Skin epidermis (tissue), 12 donors: Measurements from ENCODE around the gene CLPSL1.
A peak's percentile ranks its signal among the peaks of the same experiment; 100 is the strongest.

ENCODE experiments used
- H3K27ac ChIP-seq, 21 experiments: fragments of 200-600 bp; sonication (generic) in 11 of 21; one replicate each; pipeline ENCODE4 v1.5.0; 2020; ENCODE audit warnings: mild to moderate bottlenecking in 3 of 21, inconsistent platforms in 2 of 21, moderate library complexity in 2 of 21
- H3K4me3 ChIP-seq, 7 experiments: fragments of 200-600 bp; sonication (generic) in 2 of 7; one replicate each; pipeline ENCODE4 v1.5.0; 2020; ENCODE audit warnings: inconsistent platforms in 2 of 7, mild to moderate bottlenecking in 2 of 7, moderate library complexity in 1 of 7

Gene CLPSL1

GRCh38 chr6:35755278-35755924, 25.4 kb upstream of the CLPSL1 start:
- Histone ChIP-seq H3K4me3 (no peak overlapping the region), H3K27ac (no peak overlapping the region)

DNA sequence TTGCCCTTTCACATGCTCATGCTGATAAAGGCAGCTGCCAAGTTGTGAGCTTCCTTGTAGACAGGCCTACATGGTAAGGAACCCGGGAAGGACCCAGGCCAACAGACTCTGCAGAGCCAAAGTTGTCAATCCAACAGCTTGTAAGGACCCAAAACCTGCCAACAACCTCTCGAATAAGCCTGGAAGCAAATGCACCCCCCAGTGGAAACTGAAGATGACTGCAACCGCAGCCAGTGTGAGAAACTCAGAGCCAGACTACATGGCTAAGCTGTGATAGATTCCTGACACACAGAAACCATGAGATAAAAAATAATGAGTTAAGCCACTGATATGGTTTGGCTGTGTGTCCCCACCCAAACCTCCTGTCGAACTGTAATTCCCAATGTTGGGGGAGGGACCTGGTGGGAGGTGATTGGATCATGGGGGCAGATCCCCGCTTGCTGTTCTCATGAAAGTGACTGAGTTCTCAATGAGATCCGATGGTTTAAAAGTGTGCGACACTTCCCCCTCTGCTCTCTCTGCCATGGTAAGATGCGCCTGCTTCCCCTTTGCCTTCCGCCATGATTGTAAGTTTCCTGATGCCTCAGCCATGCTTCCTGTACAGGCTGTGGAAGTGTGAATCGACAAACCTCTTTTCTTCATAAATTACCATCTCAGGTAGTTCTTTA, 23.2 kb upstream of the CLPSL1 start:
- no peak overlapping the region for H3K4me3 ChIP-seq
- no peak overlapping the region for H3K27ac ChIP-seq

GRCh38 chr6:35759426-35759825, 21.4 kb upstream of the CLPSL1 start:
- H3K4me3 ChIP-seq = no peak overlapping the region
- H3K27ac ChIP-seq = no peak overlapping the region

GRCh38 chr6:35765739-35766138, 15.1 kb upstream of the CLPSL1 start:
- Histone ChIP-seq H3K4me3 (no peak overlapping the region), H3K27ac (no peak overlapping the region)

- Histone ChIP-seq H3K27ac (no peak overlapping the region), H3K4me3 (no peak overlapping the region)
Measured at GRCh38 chr6:35769211-35769610, 11.6 kb upstream of the CLPSL1 start.

GRCh38 chr6:35771343-35771627, 9.5 kb upstream of the CLPSL1 start:
- Histone ChIP-seq H3K27ac (no peak overlapping the region), H3K4me3 (no peak overlapping the region)

DNA sequence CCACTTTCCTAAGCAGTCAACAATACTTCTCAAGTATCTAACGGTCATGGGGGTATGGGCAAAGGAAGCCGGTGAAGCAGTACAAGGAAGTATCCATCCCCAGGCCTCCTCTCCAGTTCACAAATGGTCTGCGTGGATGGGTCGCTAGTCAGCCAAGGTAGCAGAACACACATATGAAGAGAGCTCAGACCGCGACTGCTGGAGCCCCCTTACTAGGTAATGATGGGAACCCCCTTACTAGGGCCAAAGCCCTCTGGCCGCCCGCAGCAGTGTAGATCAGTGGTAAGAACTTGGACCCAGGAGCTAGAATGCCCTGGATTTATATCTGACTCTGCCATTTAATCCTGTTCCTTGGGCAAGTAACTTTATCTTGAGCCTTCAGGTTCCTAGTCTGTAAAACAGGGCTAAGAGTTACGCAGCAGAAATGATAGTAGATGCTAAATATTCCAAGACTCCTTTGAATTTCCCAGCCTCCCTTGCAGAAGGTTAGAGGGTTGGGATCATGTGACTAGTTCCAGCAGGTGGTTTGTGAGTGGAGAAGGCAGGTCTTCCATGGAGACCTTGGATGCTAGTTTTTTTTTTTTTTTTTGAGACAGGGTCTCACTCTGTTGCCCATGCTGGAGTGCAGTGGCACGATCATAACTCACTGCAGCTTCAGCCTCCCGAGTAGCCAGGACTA, 6.6 kb upstream of the CLPSL1 start:
- no peak overlapping the region for H3K27ac ChIP-seq
- H3K4me3 ChIP-seq = no peak overlapping the region

DNA sequence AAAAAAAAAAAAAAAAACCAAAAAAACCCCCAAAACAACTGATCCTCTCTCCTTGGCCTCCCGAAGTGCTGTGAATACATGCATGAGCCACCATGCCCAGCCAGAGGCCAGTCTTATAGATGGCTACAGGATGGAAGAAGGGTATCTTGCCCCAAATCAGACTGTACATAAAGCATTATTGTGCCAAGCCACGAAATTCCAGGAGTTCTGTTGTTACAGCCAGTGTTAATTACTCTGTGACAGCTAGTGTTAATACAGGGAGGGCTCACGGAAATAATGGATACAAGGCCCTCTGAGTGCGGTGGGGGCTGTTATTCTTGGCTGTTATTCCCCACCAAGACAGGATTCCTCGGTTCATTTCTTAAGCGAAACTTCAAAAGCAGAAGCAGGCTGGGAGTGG, 5.8 kb upstream of the CLPSL1 start:
- Histone ChIP-seq H3K4me3 (no peak overlapping the region), H3K27ac (no peak overlapping the region)

- H3K4me3 ChIP-seq = peak within 1 kb of the TSS; percentile 9 to 39 (median 30)
- no peak within 1 kb of the TSS for H3K27ac ChIP-seq
Measured at GRCh38 chr6:35776364-35777215, 4.2 kb upstream of the CLPSL1 start, which contains the start of gene CLPSL2. CLPSL2 (plus strand) TSS chr6:35776598; CDS start chr6:35776619, 21 bp downstream.

GRCh38 chr6:35777356-35778102, 3.3 kb upstream of the CLPSL1 start:
- Histone ChIP-seq H3K4me3 (no peak overlapping the region), H3K27ac (no peak overlapping the region)

DNA sequence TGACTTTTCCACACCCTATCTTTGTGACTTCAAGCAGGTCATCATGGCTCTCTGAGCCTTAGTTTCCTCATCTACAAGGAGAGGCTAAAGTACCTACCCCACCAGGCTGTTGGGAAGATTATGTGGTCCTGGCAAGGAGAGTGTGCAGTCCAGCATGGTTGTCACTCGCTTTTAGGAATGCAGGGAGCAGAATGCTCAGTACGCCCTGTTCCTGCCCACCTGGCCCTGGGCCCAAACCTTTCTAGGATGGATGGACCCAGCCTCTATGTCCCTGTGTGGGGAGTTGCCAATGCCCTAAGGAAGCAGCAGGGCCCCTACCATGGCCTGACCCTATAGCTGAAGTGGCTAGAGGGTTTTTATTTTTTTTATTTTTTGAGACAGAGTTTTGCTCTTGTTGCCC, 2.4 kb upstream of the CLPSL1 start:
- no peak overlapping the region for H3K4me3 ChIP-seq

DNA sequence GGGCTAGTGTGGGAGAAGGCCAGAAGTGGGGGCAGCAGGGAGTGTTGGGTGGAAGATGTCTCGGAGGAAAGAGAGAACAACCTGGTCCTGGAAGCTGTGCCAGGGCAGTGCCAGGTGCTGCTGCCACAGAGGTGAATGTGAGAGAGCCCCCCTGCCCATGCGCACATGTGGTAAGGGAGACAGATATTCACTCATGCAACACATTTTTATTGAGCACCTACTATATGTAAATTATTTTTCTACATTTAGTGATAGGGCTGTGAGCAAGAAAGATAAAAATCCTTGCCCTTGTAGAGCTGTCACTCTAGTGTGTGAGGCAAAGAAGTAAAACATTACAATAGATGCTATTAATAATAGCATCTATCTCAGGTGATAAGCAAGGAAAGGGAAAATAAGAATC, 471 bp downstream of the CLPSL1 start:
- H3K27ac ChIP-seq = no peak overlapping the region
- H3K4me3 ChIP-seq = no peak overlapping the region

More for the DNA sequence above, 2.4 kb upstream of the CLPSL1 start:
- H3K27ac ChIP-seq = no peak overlapping the region

DNA sequence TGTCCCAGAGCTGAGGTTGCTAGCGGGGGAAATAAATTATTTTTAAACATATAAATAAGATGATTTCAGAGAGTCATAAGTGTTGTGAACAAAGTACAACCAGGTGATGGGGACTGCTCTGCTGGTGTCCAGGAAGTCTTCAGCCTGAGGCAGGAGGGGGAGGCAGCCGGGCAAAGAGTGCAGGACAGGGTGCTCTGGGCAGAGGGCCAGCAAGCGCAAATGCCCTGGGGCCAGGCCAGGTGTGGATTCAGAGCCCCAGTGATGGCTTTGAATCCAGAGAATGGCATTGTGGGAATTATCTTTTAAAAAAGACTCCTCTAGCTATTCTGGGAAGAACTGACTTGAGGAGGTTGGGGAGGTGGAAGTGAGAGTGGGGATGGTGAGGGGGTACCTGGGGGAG, 1.6 kb downstream of the CLPSL1 start:
- no peak overlapping the region for H3K4me3 ChIP-seq
- no peak overlapping the region for H3K27ac ChIP-seq

GRCh38 chr6:35784200-35784599, 3.4 kb downstream of the CLPSL1 start:
- H3K4me3 ChIP-seq = no peak overlapping the region
- no peak overlapping the region for H3K27ac ChIP-seq

DNA sequence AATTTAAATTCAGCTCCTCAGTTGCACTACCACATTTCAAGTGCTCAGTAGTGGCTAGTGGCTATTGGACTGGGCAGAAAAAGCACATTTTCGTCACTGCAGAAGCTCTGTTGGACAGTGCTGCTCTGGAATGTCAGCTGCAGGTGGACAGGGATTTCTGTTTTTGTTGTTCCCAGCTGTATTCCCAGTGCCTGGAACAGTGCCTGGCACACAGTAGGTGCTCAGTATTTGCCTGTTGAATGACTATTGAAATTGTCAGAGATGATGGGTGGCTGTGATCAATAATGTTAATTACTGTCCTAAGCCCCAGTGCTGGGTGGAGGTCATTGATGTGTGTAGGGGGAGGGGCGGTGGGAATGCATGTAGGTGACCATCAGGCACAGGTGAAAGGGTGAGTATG, 5.5 kb downstream of the CLPSL1 start:
- no peak overlapping the region for H3K27ac ChIP-seq
- no peak overlapping the region for H3K4me3 ChIP-seq

- Histone ChIP-seq H3K27ac (no peak overlapping the region), H3K4me3 (no peak overlapping the region)
Measured at GRCh38 chr6:35786810-35787209, 6.0 kb downstream of the CLPSL1 start.

DNA sequence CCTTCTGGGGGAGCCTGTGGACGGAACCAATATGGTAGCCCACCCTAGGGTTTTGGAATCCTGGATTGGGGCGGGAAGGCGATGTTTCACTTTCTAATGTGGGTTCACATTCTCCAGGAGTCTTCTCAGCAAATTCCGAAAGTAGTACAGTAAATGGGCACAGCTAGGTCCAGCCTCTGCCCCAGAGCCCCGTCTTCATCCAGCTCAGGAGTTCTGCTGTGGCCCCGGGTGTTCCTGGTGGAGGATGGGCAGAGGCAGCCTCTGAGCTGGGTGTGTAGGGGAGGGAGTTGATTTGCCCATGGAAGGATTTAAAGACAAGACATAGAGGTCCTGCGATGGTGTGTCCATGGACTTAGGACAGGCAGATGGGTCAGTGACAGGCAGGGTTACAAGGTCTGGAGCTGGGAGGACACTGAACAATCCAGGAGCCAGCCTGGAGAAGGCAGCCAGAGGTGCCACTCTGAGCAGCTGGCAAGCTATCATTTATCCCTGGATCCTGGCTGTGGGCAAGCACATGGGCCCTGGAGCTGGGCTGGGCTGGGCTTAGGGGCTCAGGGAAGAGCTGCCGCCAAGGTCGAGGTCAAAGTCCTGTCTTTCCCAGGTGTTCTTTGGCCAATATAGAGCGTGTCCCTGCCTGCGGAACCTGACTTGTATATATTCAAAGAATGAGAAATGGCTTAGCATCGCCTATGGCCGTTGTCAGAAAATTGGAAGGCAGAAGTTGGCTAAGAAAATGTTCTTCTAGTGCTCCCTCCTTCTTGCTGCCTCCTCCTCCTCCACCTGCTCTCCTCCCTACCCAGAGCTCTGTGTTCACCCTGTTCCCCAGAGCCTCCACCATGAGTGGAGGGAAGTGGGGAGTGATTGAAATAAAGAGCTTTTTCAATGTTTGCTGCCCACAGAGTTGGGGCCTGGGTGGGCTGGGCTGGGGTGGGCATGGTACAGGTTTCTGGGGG, 6.7 kb downstream of the CLPSL1 start:
- H3K27ac ChIP-seq = no peak overlapping the region
- H3K4me3 ChIP-seq = no peak overlapping the region

DNA sequence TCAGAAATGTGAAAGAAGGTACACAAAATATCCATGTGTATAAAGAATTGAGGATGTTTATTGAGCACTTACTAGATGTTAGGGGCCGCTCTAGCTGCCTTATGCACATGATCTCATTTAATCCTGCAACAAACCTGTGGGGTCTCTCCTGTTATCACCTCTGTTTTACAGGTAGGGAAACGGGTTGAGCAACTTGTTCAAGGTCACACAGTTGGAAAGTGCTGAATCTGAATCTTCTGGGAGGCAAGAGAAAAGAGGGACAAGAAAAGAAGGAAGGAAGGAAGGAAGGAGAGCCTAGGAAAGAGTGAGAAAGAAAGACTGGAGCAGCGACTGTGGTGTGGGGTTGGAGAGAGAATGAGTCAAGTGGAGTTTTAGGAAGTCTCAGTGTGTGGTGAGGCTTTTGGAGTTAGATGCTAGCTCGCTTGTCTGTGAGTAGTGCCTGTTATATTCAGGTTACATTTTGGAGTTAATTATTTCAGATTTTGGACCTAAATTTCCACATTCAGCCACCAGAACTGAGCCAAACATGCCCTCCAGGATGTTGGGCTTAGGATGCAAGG, 7.7 kb downstream of the CLPSL1 start:
- Histone ChIP-seq H3K4me3 (no peak overlapping the region), H3K27ac (no peak overlapping the region)
